Measurements from ENCODE around the gene ZKSCAN8. TPM values are rescaled to one million over a fixed set of nuclear protein-coding genes. Genes with fewer than 3 reads are reported as not detected.

ZKSCAN8 gene
- total RNA-seq, 3 donors from 2014 or later (not counting 1 experiment from before 2014, with no cell fraction given): 38.0 to 42.5 (median 39.2) TPM

- no peaks in the 10 kb centered on the region for H3K9me3 Mint-ChIP-seq
- H3K36me3 ChIP-seq (ENCODE audit: control insufficient read depth, insufficient read depth, low read length): peaks cover 80% of the 10 kb centered on the region
- DNase-seq: no peak
- no peak overlapping the region for H3K4me3 ChIP-seq (ENCODE audit: low read length)
- H3K27ac ChIP-seq (ENCODE audit: low read length): no peak overlapping the region
- no peak for TF ChIP-seq CTCF (IDR thresholded peaks at IDR 0.05)
- H3K27me3 ChIP-seq (ENCODE audit: control insufficient read depth, insufficient read depth, low read length): no peaks in the 10 kb centered on the region
- no peaks in the 10 kb centered on the region for H3K9me3 ChIP-seq (ENCODE audit: control insufficient read depth, insufficient read depth, low read length)
- intact Hi-C loops (cut with micrococcal nuclease): no loop called here
- no peaks in the 10 kb centered on the region for H3K4me1 ChIP-seq (ENCODE audit: control insufficient read depth, insufficient read depth, low read length)
- WGBS (ENCODE audit: insufficient coverage): 100% methylated on average over 1 of the region's 1 CpG
- H3K27me3 Mint-ChIP-seq (ENCODE audit: low read depth in 2 of 2): no peaks in the 10 kb centered on the region
- ATAC-seq: no peak
- no peak overlapping the region for H3K27ac Mint-ChIP-seq
- H3K36me3 Mint-ChIP-seq: peaks cover 50% of the 10 kb centered on the region
- H3K4me3 Mint-ChIP-seq: no peak overlapping the region
- H3K4me1 Mint-ChIP-seq: peaks cover 0 to 1% of the 10 kb centered on the region in 2 donors
Observed at GRCh38 chr6:28153546-28153945, 11.9 kb downstream of the ZKSCAN8 start.

GRCh38 chr6:28154357-28154756 lies 12.7 kb downstream of the ZKSCAN8 start:
- no peaks in the 10 kb centered on the region for H3K9me3 Mint-ChIP-seq
- H3K4me3 Mint-ChIP-seq: no peak overlapping the region
- peaks cover 53% of the 10 kb centered on the region for H3K36me3 Mint-ChIP-seq
- Histone ChIP-seq H3K27ac (ENCODE audit: low read length) (no peak overlapping the region), H3K4me3 (ENCODE audit: low read length) (no peak overlapping the region), H3K9me3 (ENCODE audit: control insufficient read depth, insufficient read depth, low read length) (no peaks in the 10 kb centered on the region), H3K36me3 (ENCODE audit: control insufficient read depth, insufficient read depth, low read length) (peaks cover 72% of the 10 kb centered on the region), H3K4me1 (ENCODE audit: control insufficient read depth, insufficient read depth, low read length) (no peaks in the 10 kb centered on the region), H3K27me3 (ENCODE audit: control insufficient read depth, insufficient read depth, low read length) (no peaks in the 10 kb centered on the region)
- intact Hi-C loops (cut with micrococcal nuclease): no loop called here
- DNase-seq: no peak
- no peak for ATAC-seq
- H3K27ac Mint-ChIP-seq: no peak overlapping the region
- H3K4me1 Mint-ChIP-seq: no peaks in the 10 kb centered on the region
- no peaks in the 10 kb centered on the region for H3K27me3 Mint-ChIP-seq (ENCODE audit: low read depth in 2 of 2)
- TF ChIP-seq CTCF (IDR thresholded peaks at IDR 0.05): no peak

GRCh38 chr6:28158318-28158717 lies 16.6 kb downstream of the ZKSCAN8 start:
- H3K27ac ChIP-seq (ENCODE audit: low read length): no peak overlapping the region
- Mint-ChIP-seq H3K36me3 (peaks cover 38% of the 10 kb centered on the region), H3K4me1 (peaks cover 15 to 17% of the 10 kb centered on the region in 2 donors), H3K9me3 (peaks cover 0 to 3% of the 10 kb centered on the region in 2 donors), H3K27ac (no peak overlapping the region), H3K27me3 (ENCODE audit: low read depth in 2 of 2) (no peaks in the 10 kb centered on the region), H3K4me3 (no peak overlapping the region)
- peaks cover 8% of the 10 kb centered on the region for H3K4me1 ChIP-seq (ENCODE audit: control insufficient read depth, insufficient read depth, low read length)
- H3K4me3 ChIP-seq (ENCODE audit: low read length): no peak overlapping the region
- ATAC-seq (no peak), DNase-seq (no peak)
- intact Hi-C loops (cut with micrococcal nuclease): no loop called here
- H3K36me3 ChIP-seq (ENCODE audit: control insufficient read depth, insufficient read depth, low read length): peaks cover 35% of the 10 kb centered on the region
- no peak for TF ChIP-seq CTCF (IDR thresholded peaks at IDR 0.05)
- 95% methylated on average over 3 of the region's 3 CpGs for WGBS (ENCODE audit: insufficient coverage)
- H3K9me3 ChIP-seq (ENCODE audit: control insufficient read depth, insufficient read depth, low read length): no peaks in the 10 kb centered on the region
- H3K27me3 ChIP-seq (ENCODE audit: control insufficient read depth, insufficient read depth, low read length): no peaks in the 10 kb centered on the region

GRCh38 chr6:28159029-28159607 lies 17.4 kb downstream of the ZKSCAN8 start:
- intact Hi-C loops (cut with micrococcal nuclease): no loop called here
- no peak overlapping the region for H3K4me3 ChIP-seq (ENCODE audit: low read length)
- H3K36me3 ChIP-seq (ENCODE audit: control insufficient read depth, insufficient read depth, low read length): peaks cover 27% of the 10 kb centered on the region
- Mint-ChIP-seq H3K27me3 (ENCODE audit: low read depth in 2 of 2) (no peaks in the 10 kb centered on the region), H3K4me1 (peaks cover 15 to 17% of the 10 kb centered on the region in 2 donors), H3K27ac (no peak overlapping the region), H3K4me3 (no peak overlapping the region), H3K9me3 (peaks cover 0 to 3% of the 10 kb centered on the region in 2 donors), H3K36me3 (peaks cover 30% of the 10 kb centered on the region)
- 95% methylated on average over 4 of the region's 4 CpGs for WGBS (ENCODE audit: insufficient coverage)
- H3K27ac ChIP-seq (ENCODE audit: low read length): no peak overlapping the region
- no peak for TF ChIP-seq CTCF (IDR thresholded peaks at IDR 0.05)
- DNase-seq (no peak), ATAC-seq (no peak)
- H3K27me3 ChIP-seq (ENCODE audit: control insufficient read depth, insufficient read depth, low read length): no peaks in the 10 kb centered on the region
- peaks cover 8% of the 10 kb centered on the region for H3K4me1 ChIP-seq (ENCODE audit: control insufficient read depth, insufficient read depth, low read length)
- no peaks in the 10 kb centered on the region for H3K9me3 ChIP-seq (ENCODE audit: control insufficient read depth, insufficient read depth, low read length)
